ENCODE data around the gene LRG1. TPM values are rescaled to one million over a fixed set of nuclear protein-coding genes. Genes with fewer than 3 reads are reported as not detected.

The LRG1 gene
- total and polyA plus RNA-seq, 2 experiments from 2014 or later, result 0.66 to 0.68 TPM

DNA sequence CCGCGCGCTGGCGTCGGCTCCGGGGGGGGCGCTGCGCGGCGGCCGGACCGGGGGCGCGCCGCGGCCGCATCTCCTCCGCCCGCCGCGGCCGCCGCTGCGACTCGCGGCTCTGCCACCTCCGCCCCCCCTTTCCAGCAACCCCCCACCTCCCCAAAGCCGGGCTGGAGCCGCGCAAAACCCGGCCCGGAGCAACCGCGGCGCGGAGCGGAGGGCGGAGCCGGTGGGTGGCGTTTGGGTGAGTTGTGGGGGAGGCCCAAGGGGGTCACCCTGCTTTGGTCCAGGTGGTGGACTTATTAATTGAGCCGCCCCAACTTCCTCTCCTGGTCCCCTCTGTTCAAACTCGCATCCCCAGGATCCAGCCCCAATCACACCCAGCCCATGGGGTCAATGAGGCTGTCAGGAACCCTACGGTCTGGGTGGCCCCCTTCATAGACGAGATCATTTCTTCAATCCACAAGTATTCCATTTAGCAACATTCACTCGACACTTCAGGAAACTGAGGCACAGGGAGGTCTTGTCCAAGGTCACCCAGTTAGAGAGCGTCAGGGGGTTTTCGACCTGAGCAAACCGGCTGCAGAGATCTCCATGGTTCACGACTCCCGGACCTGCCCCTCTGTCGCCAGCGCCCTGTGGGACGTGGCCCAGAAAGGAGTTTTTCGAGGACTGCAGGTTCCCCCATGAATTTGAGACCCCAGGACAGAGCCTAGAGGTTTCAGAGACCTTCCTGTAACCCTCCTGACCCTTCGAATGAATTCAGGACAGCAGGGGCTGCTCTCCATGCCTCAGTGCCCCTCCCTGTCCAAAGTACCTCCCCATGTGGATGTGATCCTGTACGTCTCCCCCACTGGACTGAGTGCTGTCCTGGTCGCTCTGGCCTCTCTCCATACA, 42.1 kb upstream of the LRG1 start:
- DNase-seq (ENCODE audit: low read depth in 1 of 2, low spot score in 1 of 2), result peak; percentile 58 to 80
- Histone ChIP-seq H3K4me1 (ENCODE audit: low read depth) (no peaks in the 10 kb centered on the region), H3K9me3 (ENCODE audit: low read depth) (no peaks in the 10 kb centered on the region), H3K27ac (no peak overlapping the region), H3K36me3 (no peaks in the 10 kb centered on the region), H3K27me3 (no peaks in the 10 kb centered on the region), H3K4me3 (peak overlapping the region; percentile 85)
- TF ChIP-seq, protein P1, sequence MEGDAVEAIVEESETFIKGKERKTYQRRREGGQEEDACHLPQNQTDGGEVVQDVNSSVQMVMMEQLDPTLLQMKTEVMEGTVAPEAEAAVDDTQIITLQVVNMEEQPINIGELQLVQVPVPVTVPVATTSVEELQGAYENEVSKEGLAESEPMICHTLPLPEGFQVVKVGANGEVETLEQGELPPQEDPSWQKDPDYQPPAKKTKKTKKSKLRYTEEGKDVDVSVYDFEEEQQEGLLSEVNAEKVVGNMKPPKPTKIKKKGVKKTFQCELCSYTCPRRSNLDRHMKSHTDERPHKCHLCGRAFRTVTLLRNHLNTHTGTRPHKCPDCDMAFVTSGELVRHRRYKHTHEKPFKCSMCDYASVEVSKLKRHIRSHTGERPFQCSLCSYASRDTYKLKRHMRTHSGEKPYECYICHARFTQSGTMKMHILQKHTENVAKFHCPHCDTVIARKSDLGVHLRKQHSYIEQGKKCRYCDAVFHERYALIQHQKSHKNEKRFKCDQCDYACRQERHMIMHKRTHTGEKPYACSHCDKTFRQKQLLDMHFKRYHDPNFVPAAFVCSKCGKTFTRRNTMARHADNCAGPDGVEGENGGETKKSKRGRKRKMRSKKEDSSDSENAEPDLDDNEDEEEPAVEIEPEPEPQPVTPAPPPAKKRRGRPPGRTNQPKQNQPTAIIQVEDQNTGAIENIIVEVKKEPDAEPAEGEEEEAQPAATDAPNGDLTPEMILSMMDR (IDR thresholded peaks at IDR 0.05; ENCODE audit: low read depth, low read length), result no peak

DNA sequence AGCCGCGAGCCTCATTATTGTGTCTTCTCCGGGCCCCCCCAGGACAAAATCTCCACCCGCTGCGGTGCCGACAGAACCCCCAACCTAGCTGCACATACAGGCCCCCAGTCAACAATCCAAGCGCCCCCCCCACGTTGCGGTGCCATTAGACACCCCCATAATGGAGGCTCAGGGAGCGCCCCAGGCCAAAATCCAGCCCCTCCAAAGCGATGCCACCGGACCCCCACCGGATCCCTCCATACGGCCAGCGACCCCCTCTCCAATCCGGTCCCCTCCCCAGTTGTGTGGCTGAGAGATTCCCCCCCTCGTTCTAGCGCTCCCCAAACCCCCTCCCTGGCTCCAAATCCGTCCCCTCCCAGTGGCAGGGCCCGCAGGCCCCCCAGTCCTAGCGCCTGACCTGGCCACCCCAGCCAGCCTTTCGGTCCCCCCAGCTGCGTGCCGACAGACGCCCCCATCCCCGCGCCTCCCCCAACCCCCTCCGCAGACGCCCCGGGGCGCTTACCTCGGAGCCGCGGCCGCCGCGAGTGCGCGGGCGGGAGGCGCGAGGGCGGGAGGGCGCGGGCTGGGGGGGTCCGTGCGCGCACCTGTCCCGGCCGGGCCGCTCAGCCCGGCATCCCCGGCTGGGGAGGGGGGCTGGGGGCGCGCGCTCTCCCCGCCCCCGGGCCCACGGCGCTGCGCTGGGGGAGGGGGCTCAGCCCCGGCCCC, 41.3 kb upstream of the LRG1 start:
- peak in 1 of 2 donors; percentile 65 for DNase-seq (ENCODE audit: low read depth in 1 of 2, low spot score in 1 of 2)
- TF ChIP-seq, protein P1 (IDR thresholded peaks at IDR 0.05; ENCODE audit: low read depth, low read length), result no peak
- Histone ChIP-seq H3K9me3 (ENCODE audit: low read depth) (no peaks in the 10 kb centered on the region), H3K36me3 (no peaks in the 10 kb centered on the region), H3K27ac (no peak overlapping the region), H3K4me3 (peak overlapping the region; percentile 85), H3K27me3 (no peaks in the 10 kb centered on the region), H3K4me1 (ENCODE audit: low read depth) (no peaks in the 10 kb centered on the region)

DNA sequence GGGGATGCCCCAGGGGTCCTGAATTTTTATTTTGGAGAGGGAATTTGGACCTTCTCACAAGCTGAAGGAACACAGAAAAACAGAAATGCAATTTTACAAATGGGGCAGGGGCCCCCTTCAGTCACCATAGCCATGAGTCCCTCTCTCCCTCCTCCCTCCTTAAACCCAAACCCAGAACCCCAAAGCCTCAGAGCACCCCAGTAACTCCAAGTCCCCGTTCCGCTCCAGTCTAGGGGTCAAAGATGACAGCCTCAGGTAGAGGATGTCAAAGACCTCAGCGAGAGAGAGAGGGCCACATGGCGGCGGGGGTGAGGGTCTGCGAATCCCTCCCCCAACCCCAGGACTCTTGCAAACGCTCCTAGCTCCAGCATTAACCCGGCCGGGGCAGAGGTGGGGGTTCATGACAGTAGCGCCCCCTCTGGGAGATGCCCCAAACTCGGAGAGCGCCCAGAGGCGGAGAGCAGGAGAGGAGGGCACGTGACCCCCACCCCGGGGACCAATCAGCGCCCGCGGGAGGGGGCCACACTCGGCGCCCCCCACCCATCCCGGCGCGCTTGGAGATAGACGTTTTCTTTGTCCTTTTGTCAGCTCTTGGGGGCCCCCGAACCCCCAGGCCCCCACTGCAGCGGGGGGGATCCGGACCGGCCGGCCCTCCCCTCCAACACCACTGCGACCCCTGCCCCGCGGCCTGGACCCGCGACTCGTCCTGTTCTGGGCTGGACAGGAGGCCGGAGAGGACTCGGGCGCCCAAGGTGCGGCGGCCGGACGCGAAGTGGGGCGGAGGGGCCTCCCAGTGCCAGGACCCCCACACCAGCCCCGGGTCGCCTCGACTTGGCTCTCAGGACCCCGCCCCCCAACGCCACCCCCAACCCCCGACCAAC, 40.4 kb upstream of the LRG1 start:
- H3K9me3 ChIP-seq (ENCODE audit: low read depth), result no peaks in the 10 kb centered on the region
- peak overlapping the region; percentile 85 for H3K4me3 ChIP-seq
- peak in 1 of 2 donors; percentile 63 for DNase-seq (ENCODE audit: low read depth in 1 of 2, low spot score in 1 of 2)
- TF ChIP-seq, protein P1 (IDR thresholded peaks at IDR 0.05; ENCODE audit: low read depth, low read length), result peak; percentile 35
- H3K36me3 ChIP-seq, result no peaks in the 10 kb centered on the region
- no peak overlapping the region for H3K27ac ChIP-seq
- no peaks in the 10 kb centered on the region for H3K27me3 ChIP-seq
- no peaks in the 10 kb centered on the region for H3K4me1 ChIP-seq (ENCODE audit: low read depth)

DNA sequence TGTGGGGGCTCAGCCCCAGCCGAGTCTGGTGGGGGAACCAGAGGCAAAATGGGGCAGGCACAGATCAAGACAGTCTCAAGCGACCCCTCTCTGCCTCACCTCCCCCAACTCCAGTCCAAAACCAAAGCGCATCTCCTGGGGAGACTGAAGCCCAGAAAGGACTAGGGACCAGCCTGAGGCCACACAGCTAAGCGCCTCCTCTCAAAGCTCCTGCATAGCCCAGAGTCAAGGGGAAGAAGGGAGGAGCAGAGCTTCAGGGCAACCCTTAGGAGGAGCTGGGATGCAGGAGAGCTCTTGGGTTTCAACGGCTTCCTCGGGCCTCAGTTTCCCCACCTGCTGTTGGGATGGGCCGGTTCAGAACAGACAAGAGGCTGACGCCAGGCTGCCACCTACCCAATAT, 39.6 kb upstream of the LRG1 start:
- Histone ChIP-seq H3K27ac (no peak overlapping the region), H3K4me1 (ENCODE audit: low read depth) (no peaks in the 10 kb centered on the region), H3K9me3 (ENCODE audit: low read depth) (no peaks in the 10 kb centered on the region), H3K4me3 (no peak overlapping the region), H3K36me3 (no peaks in the 10 kb centered on the region), H3K27me3 (no peaks in the 10 kb centered on the region)
- TF ChIP-seq, protein P1 (IDR thresholded peaks at IDR 0.05; ENCODE audit: low read depth, low read length), result no peak
- DNase-seq (ENCODE audit: low read depth in 1 of 2, low spot score in 1 of 2), result no peak

DNA sequence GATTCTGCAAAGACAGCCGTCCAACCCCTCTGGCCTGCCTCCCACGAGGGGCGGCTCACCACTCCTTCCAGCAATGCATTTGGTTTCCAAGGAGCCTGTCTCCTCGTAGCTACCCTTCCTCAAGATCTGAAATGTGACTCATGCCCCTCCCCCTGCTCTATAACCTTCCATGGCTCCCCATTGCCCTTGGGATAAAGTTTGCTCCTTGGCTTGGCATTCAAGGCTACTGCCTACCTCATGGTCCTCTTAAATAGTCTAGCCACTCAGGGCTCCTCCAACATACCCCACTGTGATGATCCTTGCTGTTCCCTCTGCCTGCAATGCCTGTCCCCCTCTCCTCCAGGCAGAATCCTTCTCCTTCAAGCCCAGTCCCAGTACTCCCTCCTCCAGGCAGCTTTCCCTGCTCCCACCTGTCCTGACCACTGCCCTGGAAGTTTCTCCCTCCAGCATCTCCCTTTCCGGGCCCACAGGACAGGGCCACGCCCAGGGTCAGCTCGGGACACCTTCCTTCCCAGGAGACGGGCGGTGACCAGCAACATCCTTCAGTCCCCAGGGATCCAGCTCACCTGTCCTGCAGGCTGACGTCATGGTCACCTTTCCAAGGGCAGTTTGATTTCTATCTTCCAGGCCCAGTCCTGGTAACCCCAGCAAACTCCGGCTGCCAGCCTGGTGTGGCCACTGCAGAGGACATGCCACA, 38.9 kb upstream of the LRG1 start:
- no peak for DNase-seq (ENCODE audit: low read depth in 1 of 2, low spot score in 1 of 2)
- TF ChIP-seq, protein P1 (IDR thresholded peaks at IDR 0.05; ENCODE audit: low read depth, low read length), result no peak
- no peaks in the 10 kb centered on the region for H3K27me3 ChIP-seq

More for the DNA sequence above, 38.9 kb upstream of the LRG1 start:
- no peaks in the 10 kb centered on the region for H3K4me1 ChIP-seq (ENCODE audit: low read depth)
- H3K4me3 ChIP-seq, result no peak overlapping the region
- H3K9me3 ChIP-seq (ENCODE audit: low read depth), result no peaks in the 10 kb centered on the region
- H3K27ac ChIP-seq, result no peak overlapping the region
- no peaks in the 10 kb centered on the region for H3K36me3 ChIP-seq
